Measurements from ENCODE around the gene C3orf70.

C3orf70 gene

GRCh38 chr3:185176750-185177359 is 24.0 kb upstream of the C3orf70 start:
- TF ChIP-seq RAD21 (IDR thresholded peaks at IDR 0.05; ENCODE audit: low read depth), result peak; percentile 75
- TF ChIP-seq TCF12 (IDR thresholded peaks at IDR 0.05; ENCODE audit: low read depth), result no peak
- TF ChIP-seq MAX (IDR thresholded peaks at IDR 0.05), result no peak

- no peak for TF ChIP-seq TCF12 (IDR thresholded peaks at IDR 0.05; ENCODE audit: low read depth)
- TF ChIP-seq NFIC (IDR thresholded peaks at IDR 0.05), result no peak
- TF ChIP-seq REST (IDR thresholded peaks at IDR 0.05; ENCODE audit: low read depth), result no peak
- TF ChIP-seq TEAD4 (IDR thresholded peaks at IDR 0.05), result no peak
- no peak for TF ChIP-seq CEBPB (IDR thresholded peaks at IDR 0.05)
Measured at GRCh38 chr3:185175370-185175987, 22.6 kb upstream of the C3orf70 start.

GRCh38 chr3:185172086-185173049 is 19.5 kb upstream of the C3orf70 start:
- TF ChIP-seq USF1 (IDR thresholded peaks at IDR 0.05) (no peak), RAD21 (IDR thresholded peaks at IDR 0.05; ENCODE audit: low read depth) (no peak), YY1 (IDR thresholded peaks at IDR 0.05; ENCODE audit: low read depth) (no peak), TCF12 (IDR thresholded peaks at IDR 0.05; ENCODE audit: low read depth) (no peak), ZBTB7A (IDR thresholded peaks at IDR 0.05; ENCODE audit: low read depth) (no peak)

GRCh38 chr3:185164428-185165217 is 11.8 kb upstream of the C3orf70 start:
- TF ChIP-seq YY1 (IDR thresholded peaks at IDR 0.05; ENCODE audit: low read depth) (no peak), FOXM1 (IDR thresholded peaks at IDR 0.05; ENCODE audit: borderline replicate concordance, low read depth) (no peak), NFIC (IDR thresholded peaks at IDR 0.05) (no peak), ZBTB7A (IDR thresholded peaks at IDR 0.05; ENCODE audit: low read depth) (no peak)

GRCh38 chr3:185162634-185163033 is 9.8 kb upstream of the C3orf70 start:
- TF ChIP-seq CEBPB (IDR thresholded peaks at IDR 0.05), result no peak
- no peak for TF ChIP-seq EGR1 (IDR thresholded peaks at IDR 0.05)
- no peak for TF ChIP-seq ZBTB7A (IDR thresholded peaks at IDR 0.05; ENCODE audit: low read depth)
- no peak for TF ChIP-seq MAX (IDR thresholded peaks at IDR 0.05)
- TF ChIP-seq FOXM1 (IDR thresholded peaks at IDR 0.05; ENCODE audit: borderline replicate concordance, low read depth), result no peak
- TF ChIP-seq USF1 (IDR thresholded peaks at IDR 0.05), result no peak
- TF ChIP-seq EP300 (IDR thresholded peaks at IDR 0.05; ENCODE audit: borderline replicate concordance), result no peak
- no peak for TF ChIP-seq TCF12 (IDR thresholded peaks at IDR 0.05; ENCODE audit: low read depth)
- TF ChIP-seq RAD21 (IDR thresholded peaks at IDR 0.05; ENCODE audit: low read depth), result no peak
- no peak for TF ChIP-seq REST (IDR thresholded peaks at IDR 0.05; ENCODE audit: low read depth)
- TF ChIP-seq CREB1 (IDR thresholded peaks at IDR 0.05; ENCODE audit: low read depth), result no peak
- TF ChIP-seq TEAD4 (IDR thresholded peaks at IDR 0.05), result no peak
- no peak for TF ChIP-seq TAF1 (IDR thresholded peaks at IDR 0.05; ENCODE audit: low read depth)

All from Ishikawa (cell line).